HepG2 (cell line): ENCODE measurements around the gene EFCAB8. TPM values are rescaled to one million over a fixed set of nuclear protein-coding genes. Genes with fewer than 3 reads are reported as not detected.

Experiments used
- E2F1 ChIP-seq: sonication (generic); formaldehyde crosslinking; IDR thresholded peaks from 2 replicates; pipeline ENCODE4 v1.5.0; 2020; ENCODE audit warnings: missing genetic modification reagents
- HDAC2 ChIP-seq: sonication (generic); formaldehyde crosslinking; IDR thresholded peaks from 2 replicates; pipeline ENCODE4 v1.4.0; 2020; ENCODE audit warnings: missing genetic modification reagents
- IKZF1 ChIP-seq: fragments of 450-650 bp; IDR thresholded peaks from 2 replicates; pipeline ENCODE4 v1.7.1; 2016
- POLR2A ChIP-seq, 2 experiments: IDR thresholded peaks; 2 replicates each; pipeline ENCODE4 v1.6.1; 2011; ENCODE audit warnings: low read depth in 2 of 2, low read length in 2 of 2, mild to moderate bottlenecking in 1 of 2, moderate library complexity in 1 of 2; ENCODE audit not compliant: insufficient read depth in 1 of 2
- RAD21 ChIP-seq: fragments of 450-650 bp; formaldehyde crosslinking; IDR thresholded peaks from 2 replicates; pipeline ENCODE4 v1.5.0; 2020; ENCODE audit warnings: mild to moderate bottlenecking
- RXRA ChIP-seq: sonication (generic); formaldehyde crosslinking; IDR thresholded peaks from 2 replicates; pipeline ENCODE4 v1.5.1; 2020; ENCODE audit warnings: missing genetic modification reagents
- SMAD1 ChIP-seq: sonication (generic); formaldehyde crosslinking; IDR thresholded peaks from 2 replicates; pipeline ENCODE4 v1.4.0; 2020; ENCODE audit warnings: missing genetic modification reagents, low read depth, mild to moderate bottlenecking, borderline replicate concordance
- TAF15 ChIP-seq: fragments of 200-400 bp; formaldehyde crosslinking; IDR thresholded peaks from one replicate; pipeline ENCODE4 v1.6.1; 2018; ENCODE audit warnings: mild to moderate bottlenecking, low read depth, low read length; ENCODE audit not compliant: poor library complexity, severe bottlenecking
- TCF12 ChIP-seq, 2 experiments: fragments of 450-650 bp in 1 of 2; sonication (generic) in 1 of 2; formaldehyde crosslinking in 1 of 2; IDR thresholded peaks; 2 replicates each; pipeline versions ENCODE4 v1.6.1 to v1.8.0; 2017 to 2022; ENCODE audit warnings: antibody characterized with exemption in 1 of 2, mild to moderate bottlenecking in 1 of 2, missing genetic modification reagents in 1 of 2, moderate library complexity in 1 of 2
- ZNF138 ChIP-seq: sonication (generic); formaldehyde crosslinking; IDR thresholded peaks from 2 replicates; pipeline ENCODE4 v1.5.0; 2020; ENCODE audit warnings: mild to moderate bottlenecking, low read depth, missing genetic modification reagents
- ZNF337 ChIP-seq: sonication (generic); formaldehyde crosslinking; IDR thresholded peaks from 2 replicates; pipeline ENCODE4 v1.5.1; 2020; ENCODE audit warnings: missing genetic modification reagents, low read depth, mild to moderate bottlenecking, borderline replicate concordance
- ZNF414 ChIP-seq: sonication (generic); formaldehyde crosslinking; IDR thresholded peaks from 2 replicates; pipeline ENCODE4 v1.5.0; 2020; ENCODE audit warnings: missing genetic modification reagents
- ZNF460 ChIP-seq: sonication (generic); formaldehyde crosslinking; IDR thresholded peaks from 2 replicates; pipeline ENCODE4 v1.5.1; 2020; ENCODE audit warnings: missing genetic modification reagents, mild to moderate bottlenecking, borderline replicate concordance
- ZNF576 ChIP-seq: sonication (generic); formaldehyde crosslinking; IDR thresholded peaks from 2 replicates; pipeline ENCODE4 v1.4.0; 2020; ENCODE audit warnings: mild to moderate bottlenecking, missing genetic modification reagents
- ZNF589 ChIP-seq: sonication (generic); formaldehyde crosslinking; conservative IDR thresholded peaks from 2 replicates; pipeline ENCODE4 v1.8.0; 2022; ENCODE audit warnings: mild to moderate bottlenecking, moderate library complexity, missing genetic modification reagents
- ZNF788 ChIP-seq: sonication (generic); formaldehyde crosslinking; IDR thresholded peaks from 2 replicates; pipeline ENCODE4 v1.5.0; 2020; ENCODE audit warnings: mild to moderate bottlenecking, missing genetic modification reagents, borderline replicate concordance
- ZNF883 ChIP-seq: sonication (generic); formaldehyde crosslinking; IDR thresholded peaks from 2 replicates; pipeline ENCODE4 v1.5.1; 2020; ENCODE audit warnings: mild to moderate bottlenecking, missing genetic modification reagents; ENCODE audit errors: not compliant biosample characterization
- ZSCAN31 ChIP-seq: sonication (generic); formaldehyde crosslinking; IDR thresholded peaks from 2 replicates; pipeline ENCODE4 v1.5.0; 2020; ENCODE audit warnings: low read depth, mild to moderate bottlenecking, missing genetic modification reagents
- ZXDC ChIP-seq: sonication (generic); formaldehyde crosslinking; IDR thresholded peaks from 2 replicates; pipeline ENCODE4 v1.5.0; 2020; ENCODE audit warnings: mild to moderate bottlenecking, missing genetic modification reagents
- polyA plus RNA-seq, 8 experiments: library from polyadenylated mRNA; depleted of rRNA in 3 of 8; stranded (reverse) in 7 of 8; unstranded in 1 of 8; fragments of >200 nt; fragmentation: Illumina TruSeq in 4 of 8; extraction: Trizol in 4 of 8; gene quantifications; 2 replicates each; pipeline versions ENCODE4 v1.2.1 to v1.2.3, GENCODE V29; 2011 to 2016; ENCODE audit warnings: low read depth in 4 of 8, missing spikeins in 1 of 8, mixed read lengths in 1 of 8; ENCODE audit not compliant: insufficient read depth in 1 of 8
- total RNA-seq, 5 experiments: library from RNA; depleted of rRNA; stranded (reverse); fragments of >200 nt; fragmentation: Illumina TruSeq; extraction: Trizol; gene quantifications; 2 replicates each; pipeline ENCODE4 v1.2.3, GENCODE V29; 2016; ENCODE audit warnings: low read depth in 1 of 5
- TF ChIP-seq, protein P1 (sequence below): sonication (generic); formaldehyde crosslinking; IDR thresholded peaks from 2 replicates; pipeline ENCODE4 v1.8.0; 2022; ENCODE audit warnings: missing genetic modification reagents, mild to moderate bottlenecking, borderline replicate concordance
- TF ChIP-seq, protein P2 (sequence below): conservative IDR thresholded peaks from 2 replicates; pipeline ENCODE4 v1.6.1; 2018; ENCODE audit warnings: missing genetic modification reagents

The EFCAB8 gene
- total and polyA plus RNA-seq, 2 of the 13 experiments (the other 11 are each of a cell fraction or from before 2014, with no cell fraction given), result 0.15 to 0.22 TPM

- TF ChIP-seq HDAC2 (CRISPR knock-in tag) (0 out of 2 replicates have a peak, but pooled peaks have one; percentile 60), E2F1 (CRISPR knock-in tag) (peak; percentile 78), ZNF883 (CRISPR knock-in tag) (peak; percentile 75), SMAD1 (CRISPR knock-in tag) (peak; percentile 82; the same call in 1 of the 2 replicates), TAF15 (no peak), ZNF589 (CRISPR knock-in tag) (0 out of 2 replicates have a peak, but pooled peaks have one; percentile 23), ZXDC (CRISPR knock-in tag) (no peak), ZSCAN31 (no peak), TCF12 (IDR thresholded peaks at IDR 0.05) (no peak), TCF12 (CRISPR knock-in tag; IDR thresholded peaks at IDR 0.05) (peak; percentile 85), RAD21 (CRISPR knock-in tag) (peak; percentile 35), ZNF414 (CRISPR knock-in tag) (peak; percentile 92), ZNF576 (no peak), RXRA (CRISPR knock-in tag) (0 out of 2 replicates have a peak, but pooled peaks have one; percentile 21), ZNF460 (CRISPR knock-in tag) (no peak), ZNF138 (CRISPR knock-in tag) (no peak; the same call in 1 of the 2 replicates), POLR2A (IDR thresholded peaks at IDR 0.05; ENCODE audit: insufficient read depth in 1 of 2, low read depth in 2 of 2, low read length in 2 of 2) (peak; percentile 83 to 95), ZNF788 (CRISPR knock-in tag) (0 out of 2 replicates have a peak, but pooled peaks have one; percentile 9), IKZF1 (no peak), ZNF337 (CRISPR knock-in tag) (no peak)
- TF ChIP-seq, protein P1, sequence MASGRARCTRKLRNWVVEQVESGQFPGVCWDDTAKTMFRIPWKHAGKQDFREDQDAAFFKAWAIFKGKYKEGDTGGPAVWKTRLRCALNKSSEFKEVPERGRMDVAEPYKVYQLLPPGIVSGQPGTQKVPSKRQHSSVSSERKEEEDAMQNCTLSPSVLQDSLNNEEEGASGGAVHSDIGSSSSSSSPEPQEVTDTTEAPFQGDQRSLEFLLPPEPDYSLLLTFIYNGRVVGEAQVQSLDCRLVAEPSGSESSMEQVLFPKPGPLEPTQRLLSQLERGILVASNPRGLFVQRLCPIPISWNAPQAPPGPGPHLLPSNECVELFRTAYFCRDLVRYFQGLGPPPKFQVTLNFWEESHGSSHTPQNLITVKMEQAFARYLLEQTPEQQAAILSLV, result peak; percentile 76; the same call in 1 of the 2 replicates
- TF ChIP-seq, protein P2, sequence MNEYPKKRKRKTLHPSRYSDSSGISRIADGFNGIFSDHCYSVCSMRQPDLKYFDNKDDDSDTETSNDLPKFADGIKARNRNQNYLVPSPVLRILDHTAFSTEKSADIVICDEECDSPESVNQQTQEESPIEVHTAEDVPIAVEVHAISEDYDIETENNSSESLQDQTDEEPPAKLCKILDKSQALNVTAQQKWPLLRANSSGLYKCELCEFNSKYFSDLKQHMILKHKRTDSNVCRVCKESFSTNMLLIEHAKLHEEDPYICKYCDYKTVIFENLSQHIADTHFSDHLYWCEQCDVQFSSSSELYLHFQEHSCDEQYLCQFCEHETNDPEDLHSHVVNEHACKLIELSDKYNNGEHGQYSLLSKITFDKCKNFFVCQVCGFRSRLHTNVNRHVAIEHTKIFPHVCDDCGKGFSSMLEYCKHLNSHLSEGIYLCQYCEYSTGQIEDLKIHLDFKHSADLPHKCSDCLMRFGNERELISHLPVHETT, result peak; percentile 24; the same call in 1 of the 2 replicates
Measured at GRCh38 chr20:32819992-32820697, 38.6 kb upstream of the EFCAB8 start (continued).
